Activated CD4-positive, alpha-beta T cell treated with anti-CD3 and anti-CD28 coated beads, Interleukin-2, amount 50 U/mL, for 24 hours (primary cell): ENCODE data around the gene GPATCH4.

Experiments used
- DNase-seq, 2 donors: peaks; one replicate each; pipeline ENCODE4 v3.0.0-alpha.2; 2020; ENCODE audit warnings: low read depth in 1 of 2, low spot score in 1 of 2

GPATCH4 gene

DNA sequence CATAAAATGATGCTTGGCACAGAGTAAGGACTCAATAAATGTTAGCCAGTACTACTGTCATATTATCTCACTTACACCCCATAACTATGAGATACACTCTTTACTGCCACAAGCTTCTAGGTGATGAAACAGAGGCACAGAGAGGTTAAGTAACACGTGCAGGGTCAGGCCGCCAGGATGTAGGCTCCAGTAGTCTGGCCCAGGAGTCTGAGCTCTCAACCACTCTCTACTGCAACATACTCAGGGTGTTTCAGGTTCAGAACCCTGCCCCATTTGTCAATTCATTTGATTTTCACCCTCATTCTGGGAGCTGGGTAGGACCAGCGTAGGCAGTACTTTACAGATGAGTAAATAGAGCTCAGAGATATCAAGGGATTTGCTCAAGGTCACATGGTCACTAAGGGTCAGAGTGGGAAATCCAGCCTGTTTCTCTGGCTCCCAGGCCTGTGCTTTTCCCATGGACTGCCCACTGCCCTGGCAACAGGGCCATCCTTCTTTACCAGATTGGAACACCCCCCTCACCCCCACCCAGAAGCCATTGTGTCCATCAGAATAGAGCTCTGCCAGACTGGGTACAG is 50.1 kb downstream of the GPATCH4 start:
- DNase-seq = no peak

- no peak for DNase-seq
These were observed 50.9 kb downstream of the GPATCH4 start for GRCh38 chr1:156550346-156550745.

DNA sequence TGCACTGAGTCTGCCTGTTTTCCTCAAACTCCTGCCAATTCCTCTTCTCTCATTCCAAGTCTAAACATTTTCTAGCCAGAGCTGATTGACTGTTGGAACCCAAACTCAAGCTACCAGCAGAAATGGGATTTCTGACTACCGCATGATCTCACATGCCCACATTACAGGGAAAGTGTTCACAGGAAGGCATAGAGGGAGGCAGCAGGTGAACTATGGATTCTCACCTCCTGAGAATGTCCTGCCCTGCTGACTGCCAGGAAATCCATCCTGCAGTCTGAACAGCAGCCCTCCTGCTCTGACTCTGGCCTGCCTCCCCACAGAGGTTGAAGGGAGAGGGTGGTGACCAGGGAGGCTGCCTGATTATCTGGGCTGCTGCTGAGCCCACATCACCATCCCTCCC is 51.4 kb downstream of the GPATCH4 start:
- DNase-seq = no peak

- no peak for DNase-seq
These were observed 51.9 kb downstream of the GPATCH4 start for GRCh38 chr1:156549390-156549789.

DNA sequence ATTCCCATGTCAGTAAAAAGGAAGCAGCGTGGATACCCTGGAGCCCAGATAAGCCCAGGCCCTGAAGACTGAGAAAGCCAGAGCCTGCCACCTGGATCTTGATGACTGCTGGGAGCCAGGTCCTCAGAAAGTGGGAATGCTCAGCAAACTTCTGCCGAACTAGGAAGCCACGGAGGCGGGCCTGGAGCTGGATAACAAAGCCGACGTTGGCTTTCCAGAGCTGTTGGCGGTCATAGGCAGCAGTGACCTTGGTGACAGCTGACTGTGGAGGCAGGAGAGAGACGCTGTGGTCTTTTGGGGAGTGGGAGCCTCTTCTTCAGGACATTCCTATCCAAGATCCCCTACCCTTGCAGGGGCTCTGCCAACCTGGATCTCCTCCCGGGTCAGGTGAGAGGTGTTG is 53.3 kb downstream of the GPATCH4 start:
- DNase-seq = no peak

DNA sequence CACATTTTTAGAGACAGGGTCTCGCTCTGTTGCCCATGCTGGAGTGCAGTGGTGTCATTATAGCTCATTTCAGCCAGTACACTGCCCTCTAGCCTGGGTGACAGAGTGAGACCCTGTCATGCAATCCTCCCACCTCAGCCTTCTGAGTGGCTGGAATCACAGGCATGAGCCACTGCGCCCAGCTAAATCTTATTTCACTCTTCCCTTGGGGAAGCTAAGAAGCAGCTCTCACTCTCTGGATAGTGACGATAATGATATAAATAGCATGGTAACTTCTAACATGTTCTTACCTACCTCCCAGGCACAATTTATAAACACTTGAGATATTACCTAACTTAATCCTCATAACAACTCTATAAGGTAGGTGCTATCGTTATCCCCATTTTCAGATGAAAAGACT is 53.8 kb downstream of the GPATCH4 start:
- no peak for DNase-seq

DNA sequence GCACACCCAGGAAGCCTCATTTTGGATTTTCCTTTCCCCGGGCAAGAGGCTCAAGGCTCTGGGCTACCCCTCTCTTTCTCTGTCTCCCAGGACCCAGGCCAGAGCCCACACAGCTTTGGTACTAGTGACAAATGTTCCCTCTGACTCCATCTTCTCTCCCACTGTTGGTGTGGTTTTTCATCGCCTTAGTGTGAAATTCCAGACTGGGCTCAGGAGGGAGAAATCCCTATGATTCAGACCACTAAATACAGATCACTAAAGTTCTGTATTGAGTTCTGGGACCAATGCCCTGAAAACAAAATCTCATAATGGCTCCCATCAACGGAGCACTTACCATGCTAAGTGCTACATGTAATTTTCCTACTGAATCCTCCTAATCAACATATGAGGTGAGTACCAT is 55.0 kb downstream of the GPATCH4 start:
- DNase-seq = no peak

GRCh38 chr1:156544592-156545102 is 56.6 kb downstream of the GPATCH4 start:
- no peak for DNase-seq
